Peyer's patch (tissue), 4 donors: ENCODE measurements around the gene IL33. TPM values are rescaled to one million over a fixed set of nuclear protein-coding genes. Genes with fewer than 3 reads are reported as not detected.

Source experiments
- DNase-seq, 3 donors: peaks; one replicate each; pipeline ENCODE4 v3.0.0-alpha.2; 2017 to 2019
- H3K27ac ChIP-seq, 4 donors: fragments of 200-600 bp; sonication (generic); one replicate each; pipeline ENCODE4 v1.5.1; 2016 to 2019
- H3K27me3 ChIP-seq, 2 donors: fragments of 200-600 bp; sonication (generic); one replicate each; pipeline ENCODE4 v1.5.1; 2019
- H3K36me3 ChIP-seq, 3 donors: fragments of 200-600 bp; sonication (generic); one replicate each; pipeline ENCODE4 v1.5.1; 2016 to 2019
- H3K4me1 ChIP-seq, 4 donors: fragments of 200-600 bp; sonication (generic); one replicate each; pipeline ENCODE4 v1.5.1; 2016 to 2019
- H3K4me3 ChIP-seq, 4 donors: fragments of 200-600 bp; sonication (generic); 1 replicate in 3 of 4; 2 replicates in 1 of 4; pipeline ENCODE4 v1.5.1; 2016 to 2019; ENCODE audit warnings: mild to moderate bottlenecking in 1 of 4
- H3K9me3 ChIP-seq, 4 donors: fragments of 200-600 bp; sonication (generic); one replicate each; pipeline ENCODE4 v1.5.1; 2016 to 2019; ENCODE audit warnings: mild to moderate bottlenecking in 1 of 4
- POLR2A ChIP-seq, 2 donors: fragments of 450-650 bp; IDR thresholded peaks; one replicate each; pipeline ENCODE4 v1.5.1; 2017; ENCODE audit warnings: antibody characterized with exemption in 2 of 2, mild to moderate bottlenecking in 2 of 2, moderate library complexity in 2 of 2
- total RNA-seq, 4 donors: library from RNA; depleted of rRNA; stranded (reverse); fragments of >200 nt; gene quantifications; one replicate each; pipeline ENCODE4 v1.1.0, GENCODE V29; 2016
- TF ChIP-seq, protein P1 (sequence below), 6 experiments: fragments of 450-650 bp in 4 of 6; fragments of 200-600 bp in 2 of 6; sonication (generic) in 1 of 6; IDR thresholded peaks; one replicate each; pipeline ENCODE4 v1.5.1; 2017 to 2019; ENCODE audit warnings: antibody characterized with exemption in 6 of 6, mild to moderate bottlenecking in 3 of 6, moderate library complexity in 1 of 6

Gene IL33
- total RNA-seq, 4 donors from 2014 or later: 3.7 to 7.6 (median 5.8) TPM

- Histone ChIP-seq H3K4me3 (no peak overlapping the region), H3K4me1 (no peaks in the 10 kb centered on the region), H3K27ac (no peak overlapping the region), H3K36me3 (no peaks in the 10 kb centered on the region), H3K27me3 (no peaks in the 10 kb centered on the region), H3K9me3 (no peaks in the 10 kb centered on the region)
- no peak for DNase-seq
- TF ChIP-seq, protein P1, sequence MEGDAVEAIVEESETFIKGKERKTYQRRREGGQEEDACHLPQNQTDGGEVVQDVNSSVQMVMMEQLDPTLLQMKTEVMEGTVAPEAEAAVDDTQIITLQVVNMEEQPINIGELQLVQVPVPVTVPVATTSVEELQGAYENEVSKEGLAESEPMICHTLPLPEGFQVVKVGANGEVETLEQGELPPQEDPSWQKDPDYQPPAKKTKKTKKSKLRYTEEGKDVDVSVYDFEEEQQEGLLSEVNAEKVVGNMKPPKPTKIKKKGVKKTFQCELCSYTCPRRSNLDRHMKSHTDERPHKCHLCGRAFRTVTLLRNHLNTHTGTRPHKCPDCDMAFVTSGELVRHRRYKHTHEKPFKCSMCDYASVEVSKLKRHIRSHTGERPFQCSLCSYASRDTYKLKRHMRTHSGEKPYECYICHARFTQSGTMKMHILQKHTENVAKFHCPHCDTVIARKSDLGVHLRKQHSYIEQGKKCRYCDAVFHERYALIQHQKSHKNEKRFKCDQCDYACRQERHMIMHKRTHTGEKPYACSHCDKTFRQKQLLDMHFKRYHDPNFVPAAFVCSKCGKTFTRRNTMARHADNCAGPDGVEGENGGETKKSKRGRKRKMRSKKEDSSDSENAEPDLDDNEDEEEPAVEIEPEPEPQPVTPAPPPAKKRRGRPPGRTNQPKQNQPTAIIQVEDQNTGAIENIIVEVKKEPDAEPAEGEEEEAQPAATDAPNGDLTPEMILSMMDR (IDR thresholded peaks at IDR 0.05): no peak
- TF ChIP-seq POLR2A (IDR thresholded peaks at IDR 0.05): no peak
Observed at GRCh38 chr9:6268826-6269397, 53.3 kb downstream of the IL33 start.

GRCh38 chr9:6270896-6271295, 55.3 kb downstream of the IL33 start:
- no peaks in the 10 kb centered on the region for H3K4me1 ChIP-seq
- no peak overlapping the region for H3K27ac ChIP-seq
- no peaks in the 10 kb centered on the region for H3K9me3 ChIP-seq
- no peak for DNase-seq
- H3K27me3 ChIP-seq: no peaks in the 10 kb centered on the region
- H3K4me3 ChIP-seq: no peak overlapping the region
- TF ChIP-seq POLR2A (IDR thresholded peaks at IDR 0.05): no peak
- TF ChIP-seq, protein P1 (IDR thresholded peaks at IDR 0.05): no peak
- no peaks in the 10 kb centered on the region for H3K36me3 ChIP-seq

GRCh38 chr9:6271508-6272228, 56.1 kb downstream of the IL33 start:
- Histone ChIP-seq H3K9me3 (no peaks in the 10 kb centered on the region), H3K27ac (no peak overlapping the region), H3K36me3 (no peaks in the 10 kb centered on the region), H3K27me3 (no peaks in the 10 kb centered on the region), H3K4me3 (no peak overlapping the region), H3K4me1 (no peaks in the 10 kb centered on the region)
- TF ChIP-seq, protein P1 (IDR thresholded peaks at IDR 0.05): no peak
- TF ChIP-seq POLR2A (IDR thresholded peaks at IDR 0.05): no peak
- no peak for DNase-seq

- no peak overlapping the region for H3K4me3 ChIP-seq
- H3K4me1 ChIP-seq: no peaks in the 10 kb centered on the region
- no peaks in the 10 kb centered on the region for H3K36me3 ChIP-seq
- H3K9me3 ChIP-seq: no peaks in the 10 kb centered on the region
- TF ChIP-seq, protein P1 (IDR thresholded peaks at IDR 0.05): no peak
- TF ChIP-seq POLR2A (IDR thresholded peaks at IDR 0.05): no peak
- H3K27me3 ChIP-seq: no peaks in the 10 kb centered on the region
- no peak for DNase-seq
- H3K27ac ChIP-seq: no peak overlapping the region
Observed at GRCh38 chr9:6272229-6272598, 56.6 kb downstream of the IL33 start.

DNA sequence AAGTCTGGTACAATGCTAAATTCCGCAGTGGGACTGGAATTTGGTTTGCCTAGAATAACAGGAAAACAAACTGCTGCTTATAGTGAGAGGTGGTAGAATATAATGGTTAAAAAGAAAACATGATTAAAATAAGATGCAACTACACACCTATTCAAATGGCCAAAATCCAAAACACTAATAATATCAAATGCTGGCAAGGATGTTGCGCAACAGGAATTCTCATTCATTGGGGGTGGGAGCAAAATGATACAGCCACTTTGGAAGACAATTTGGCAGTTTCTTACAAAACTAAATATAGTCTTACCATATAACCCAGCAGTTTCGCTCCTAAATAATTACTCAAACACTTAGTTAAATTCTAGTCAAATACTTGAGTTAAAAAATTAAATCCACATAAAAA, 61.8 kb downstream of the IL33 start:
- DNase-seq: no peak
- Histone ChIP-seq H3K27me3 (no peaks in the 10 kb centered on the region), H3K36me3 (no peaks in the 10 kb centered on the region), H3K9me3 (no peaks in the 10 kb centered on the region), H3K4me1 (no peaks in the 10 kb centered on the region), H3K4me3 (no peak overlapping the region), H3K27ac (no peak overlapping the region)
- TF ChIP-seq, protein P1 (IDR thresholded peaks at IDR 0.05): no peak
- TF ChIP-seq POLR2A (IDR thresholded peaks at IDR 0.05): no peak
